ENCODE measurements around the gene DLX1. TPM values are rescaled to one million over a fixed set of nuclear protein-coding genes. Genes with fewer than 3 reads are reported as not detected.

The DLX1 gene
- total and polyA plus RNA-seq, 2 of the 8 experiments (the other 6 are each of a cell fraction or from before 2014, with no cell fraction given) = 0.11 TPM; not detected in 1

- no peak overlapping the region for H3K4ac ChIP-seq (replicated peaks; ENCODE audit: insufficient read length, low read depth, low read length)
- H3K56ac ChIP-seq (replicated peaks; ENCODE audit: insufficient read length, low read depth, low read length) = no peak overlapping the region
- H2BK20ac ChIP-seq (ENCODE audit: low read length) = no peak overlapping the region
- no peak overlapping the region for H3K4me3 ChIP-seq (ENCODE audit: extremely low read depth in 1 of 4, insufficient read depth in 2 of 4, low read depth in 3 of 4, low read length in 4 of 4)
- no peaks in the 10 kb centered on the region for H3K79me1 ChIP-seq (ENCODE audit: low read depth, low read length)
- no peak overlapping the region for H2BK15ac ChIP-seq (ENCODE audit: low read length)
- H2BK5ac ChIP-seq (ENCODE audit: low read depth, low read length) = no peak overlapping the region
- WGBS, 2 experiments (ENCODE audit: extremely low coverage in 1 of 2, insufficient coverage in 1 of 2, insufficient read length in 1 of 2, insufficient replicate concordance in 2 of 2, low coverage in 1 of 2, low lambda C conversion rate in 2 of 2, missing lambda C conversion rate in 1 of 2) = 83% methylated on average over 3 of the region's 3 CpGs; no CpG with 5 or more reads in 1 of the 2 experiments
- no peak overlapping the region for H4K5ac ChIP-seq (ENCODE audit: insufficient read length, low read depth, low read length)
- H2AFZ ChIP-seq (ENCODE audit: low read length) = no peak overlapping the region
- H3K9ac ChIP-seq (replicated peaks in 1 of 4; ENCODE audit: extremely low read depth in 1 of 4, low read depth in 3 of 4, low read length in 3 of 4) = no peak overlapping the region
- H3K27ac ChIP-seq (ENCODE audit: low read depth, low read length) = no peak overlapping the region
- no peaks in the 10 kb centered on the region for H3K4me1 ChIP-seq (replicated peaks in 1 of 4; ENCODE audit: control insufficient read depth in 3 of 4, insufficient read depth in 4 of 4, low read length in 3 of 4)
- no peak for DNase-seq (ENCODE audit: low read depth in 1 of 2, low spot score in 2 of 2)
- H3K18ac ChIP-seq (ENCODE audit: extremely low read depth, low read length) = no peak overlapping the region
- no peaks in the 10 kb centered on the region; a peak in 1 of 8 replicates for H3K36me3 ChIP-seq (ENCODE audit: control insufficient read depth in 2 of 4, insufficient read depth in 4 of 4, low read length in 3 of 4)
- H3K4me2 ChIP-seq (ENCODE audit: insufficient read depth in 1 of 2, low read depth in 2 of 2, low read length in 2 of 2) = no peak overlapping the region
- H4K8ac ChIP-seq (ENCODE audit: extremely low read depth, insufficient read depth, low read length) = no peak overlapping the region
- H2BK12ac ChIP-seq (ENCODE audit: low read depth, low read length) = no peak overlapping the region
- H3K27me3 ChIP-seq (replicated peaks in 1 of 4; ENCODE audit: control insufficient read depth in 3 of 4, extremely low read depth in 1 of 4, insufficient read depth in 3 of 4, low read length in 3 of 4) = no peaks in the 10 kb centered on the region; a peak in 1 of 7 replicates
- no peaks in the 10 kb centered on the region for H4K20me1 ChIP-seq (replicated peaks in 1 of 2; ENCODE audit: control insufficient read depth in 1 of 2, insufficient read depth in 2 of 2, low read length in 2 of 2)
- H3K9me3 ChIP-seq (ENCODE audit: insufficient read depth in 2 of 2, low read depth in 1 of 2, low read length in 1 of 2) = no peaks in the 10 kb centered on the region
- H3K14ac ChIP-seq (ENCODE audit: insufficient read length) = no peak overlapping the region
- no peak overlapping the region for H3K23ac ChIP-seq (ENCODE audit: insufficient read length)
- H2AK5ac ChIP-seq (ENCODE audit: low read depth, low read length) = no peak overlapping the region
- no peak overlapping the region for H4K91ac ChIP-seq (replicated peaks; ENCODE audit: insufficient read length, low read length)
- no peak for TF ChIP-seq RAD21 (IDR thresholded peaks at IDR 0.05 in 1 of 2, conservative IDR thresholded peaks at IDR 0.05 in 1 of 2; ENCODE audit: low read depth in 2 of 2, low read length in 2 of 2)
- TF ChIP-seq HDAC2 (IDR thresholded peaks at IDR 0.05; ENCODE audit: borderline replicate concordance in 1 of 2, low read depth in 2 of 2, low read length in 2 of 2) = no peak
- no peak for TF ChIP-seq NRF1 (IDR thresholded peaks at IDR 0.05; ENCODE audit: low read depth, low read length)
- no peak overlapping the region for H2BK120ac ChIP-seq (replicated peaks; ENCODE audit: low read depth, low read length)
- POLR2A ChIA-PET (ENCODE audit: partially characterized antibody) = interaction anchor here (0.6 kb wide), 1 partner anchor 13 kb away, joined by 3 read pairs; the partner anchor contains the start of gene DLX1
- no peak for FAIRE-seq
- no peaks in the 10 kb centered on the region for H3K79me2 ChIP-seq (ENCODE audit: control insufficient read depth in 1 of 2, insufficient read depth in 2 of 2, low read length in 2 of 2)
- H3K23me2 ChIP-seq (ENCODE audit: low read depth, low read length) = no peaks in the 10 kb centered on the region
- CTCF ChIA-PET (ENCODE audit: partially characterized antibody) = no interaction called here
These were observed 13.0 kb upstream of the DLX1 start for GRCh38 chr2:172072303-172072702.

All from H1 (cell line).